CD4-positive, CD25-positive, alpha-beta regulatory T cell (primary cell): Measurements from ENCODE around the gene TMA7B. TPM values are rescaled to one million over a fixed set of nuclear protein-coding genes. Genes with fewer than 3 reads are reported as not detected.

ENCODE experiments used
- ATAC-seq, 2 donors: fragments of 150-1000 bp; cut with Tn5 transposase; one replicate each; pipeline ENCODE4 v1.10.0; 2021; ENCODE audit warnings: low read depth in 2 of 2, moderate number of reproducible peaks in 2 of 2, moderate library complexity in 1 of 2
- DNase-seq, 3 donors: peaks; one replicate each; pipeline versions ENCODE4 v3.0.0 to v3.0.0-alpha.2; 2012 to 2022; ENCODE audit warnings: mixed read lengths in 1 of 3
- H3K27ac ChIP-seq: one replicate; pipeline ENCODE4 v1.7.0; 2013; ENCODE audit warnings: mild to moderate bottlenecking, low read length; ENCODE audit not compliant: insufficient read depth, poor library complexity, severe bottlenecking
- H3K27me3 ChIP-seq: one replicate; pipeline ENCODE4 v1.7.0; 2013; ENCODE audit warnings: low read length; ENCODE audit not compliant: control insufficient read depth, insufficient read depth
- H3K36me3 ChIP-seq: one replicate; pipeline ENCODE4 v1.7.0; 2013; ENCODE audit warnings: mild to moderate bottlenecking, low read length, moderate library complexity; ENCODE audit not compliant: control insufficient read depth, insufficient read depth
- H3K4me1 ChIP-seq: 2 replicates; pipeline ENCODE4 v1.7.0; 2013; ENCODE audit warnings: mild to moderate bottlenecking, low read length; ENCODE audit not compliant: insufficient read depth, control insufficient read depth, poor library complexity, severe bottlenecking
- H3K4me3 ChIP-seq: one replicate; pipeline ENCODE4 v1.7.0; 2013; ENCODE audit warnings: low read depth, mild to moderate bottlenecking, low read length, moderate library complexity
- H3K9me3 ChIP-seq, 2 experiments: 1 replicate in 1 of 2; 2 replicates in 1 of 2; pipeline ENCODE4 v1.7.0; 2013; ENCODE audit warnings: low read length in 2 of 2, mild to moderate bottlenecking in 1 of 2, moderate library complexity in 1 of 2; ENCODE audit not compliant: control insufficient read depth in 2 of 2
- H3K27ac Mint-ChIP-seq, 3 donors: one replicate each; pipeline ENCODE4 v1.8.0; 2020 to 2022; ENCODE audit warnings: mild to moderate bottlenecking in 3 of 3, mixed read lengths in 3 of 3, moderate library complexity in 2 of 3
- H3K27me3 Mint-ChIP-seq: one replicate; pipeline ENCODE4 v1.8.0; 2022; ENCODE audit warnings: mild to moderate bottlenecking, mixed read lengths
- H3K36me3 Mint-ChIP-seq: one replicate; pipeline ENCODE4 v1.8.0; 2020; ENCODE audit warnings: mixed read lengths
- H3K4me1 Mint-ChIP-seq, 4 donors: one replicate each; pipeline ENCODE4 v1.8.0; 2020 to 2022; ENCODE audit warnings: mixed read lengths in 4 of 4, mild to moderate bottlenecking in 1 of 4
- H3K4me3 Mint-ChIP-seq, 4 donors: one replicate each; pipeline ENCODE4 v1.8.0; 2020 to 2022; ENCODE audit warnings: mild to moderate bottlenecking in 4 of 4, mixed read lengths in 4 of 4, moderate library complexity in 3 of 4
- H3K9me3 Mint-ChIP-seq, 7 donors: one replicate each; pipeline ENCODE4 v1.8.0; 2020 to 2022; ENCODE audit warnings: mixed read lengths in 7 of 7, mild to moderate bottlenecking in 3 of 7, moderate library complexity in 2 of 7
- polyA plus RNA-seq, 4 donors: library from polyadenylated mRNA; unstranded; fragments of 300-500 nt; fragmentation: Illumina TruSeq; gene quantifications; one replicate each; pipeline ENCODE4 v1.2.3, GENCODE V29; 2021
- total RNA-seq: library from RNA; stranded (reverse); gene quantifications from one replicate; pipeline ENCODE4 v1.2.3, GENCODE V29; 2022

TMA7B gene
- total and polyA plus RNA-seq, 5 donors from 2014 or later: 0.91 to 13.0 (median 1.7) TPM

- Histone ChIP-seq H3K36me3 (no peaks in the 10 kb centered on the region), H3K4me3 (peak overlapping the region; percentile 84), H3K27me3 (no peaks in the 10 kb centered on the region), H3K27ac (peak overlapping the region; percentile 62), H3K4me1 (peaks cover 98% of the 10 kb centered on the region), H3K9me3 (no peaks in the 10 kb centered on the region)
- Mint-ChIP-seq H3K4me1 (peaks cover 38 to 49% (median 45%) of the 10 kb centered on the region in 4 donors), H3K9me3 (no peaks in the 10 kb centered on the region), H3K27me3 (no peaks in the 10 kb centered on the region), H3K27ac (peak overlapping the region; percentile 82 to 91 (median 88)), H3K36me3 (peaks cover 34% of the 10 kb centered on the region), H3K4me3 (peak overlapping the region in 2 of 4 donors; percentile 85 to 87)
- DNase-seq (no peak), ATAC-seq (peak in 1 of 2 donors; percentile 7)
Measured at GRCh38 chr22:39926753-39927152, 33.4 kb upstream of the TMA7B start.

- ATAC-seq: no peak
- Mint-ChIP-seq H3K36me3 (peaks cover 26% of the 10 kb centered on the region), H3K9me3 (no peaks in the 10 kb centered on the region), H3K27me3 (no peaks in the 10 kb centered on the region), H3K4me3 (no peak overlapping the region), H3K27ac (peak overlapping the region in 1 of 3 donors; percentile 91), H3K4me1 (peaks cover 30 to 42% (median 37%) of the 10 kb centered on the region in 4 donors)
- peak in 1 of 3 donors; percentile 55 for DNase-seq
- Histone ChIP-seq H3K9me3 (no peaks in the 10 kb centered on the region), H3K36me3 (no peaks in the 10 kb centered on the region), H3K27me3 (no peaks in the 10 kb centered on the region), H3K27ac (peak overlapping the region; percentile 62), H3K4me3 (peak overlapping the region; percentile 84), H3K4me1 (peaks cover 98% of the 10 kb centered on the region)
Measured at GRCh38 chr22:39927544-39927943, 32.7 kb upstream of the TMA7B start.

- Mint-ChIP-seq H3K4me1 (peaks cover 29 to 43% (median 39%) of the 10 kb centered on the region in 4 donors), H3K27ac (no peak overlapping the region), H3K36me3 (peaks cover 25% of the 10 kb centered on the region), H3K27me3 (no peaks in the 10 kb centered on the region), H3K4me3 (no peak overlapping the region), H3K9me3 (no peaks in the 10 kb centered on the region)
- Histone ChIP-seq H3K27me3 (no peaks in the 10 kb centered on the region), H3K9me3 (no peaks in the 10 kb centered on the region), H3K36me3 (no peaks in the 10 kb centered on the region), H3K4me1 (peaks cover 98% of the 10 kb centered on the region), H3K4me3 (peak overlapping the region; percentile 84), H3K27ac (peak overlapping the region; percentile 62)
- no peak for DNase-seq
- no peak for ATAC-seq
Measured at GRCh38 chr22:39928536-39929520, 31.4 kb upstream of the TMA7B start.

- DNase-seq: peak in 1 of 3 donors; percentile 52
- Histone ChIP-seq H3K27ac (peak overlapping the region; percentile 60), H3K4me1 (peaks cover 99% of the 10 kb centered on the region), H3K27me3 (no peaks in the 10 kb centered on the region), H3K36me3 (no peaks in the 10 kb centered on the region), H3K4me3 (peak overlapping the region; percentile 84), H3K9me3 (no peaks in the 10 kb centered on the region)
- peak in 1 of 2 donors; percentile 23 for ATAC-seq
- Mint-ChIP-seq H3K4me3 (no peak overlapping the region), H3K27ac (no peak overlapping the region), H3K4me1 (peaks cover 32 to 43% (median 38%) of the 10 kb centered on the region in 4 donors), H3K36me3 (peaks cover 18% of the 10 kb centered on the region), H3K9me3 (no peaks in the 10 kb centered on the region), H3K27me3 (no peaks in the 10 kb centered on the region)
Measured at GRCh38 chr22:39931251-39931650, 28.9 kb upstream of the TMA7B start.

- H3K4me1 ChIP-seq: peaks cover 99% of the 10 kb centered on the region
- no peaks in the 10 kb centered on the region for H3K27me3 ChIP-seq
- no peaks in the 10 kb centered on the region for H3K9me3 ChIP-seq
- H3K27me3 Mint-ChIP-seq: no peaks in the 10 kb centered on the region
- peak overlapping the region in 1 of 4 donors; percentile 53 for H3K4me3 Mint-ChIP-seq
- DNase-seq (no peak), ATAC-seq (no peak)
- H3K27ac Mint-ChIP-seq: peak overlapping the region in 1 of 3 donors; percentile 92
- H3K27ac ChIP-seq: peak overlapping the region; percentile 60
- H3K4me3 ChIP-seq: peak overlapping the region; percentile 84
- H3K9me3 Mint-ChIP-seq: no peaks in the 10 kb centered on the region
- H3K36me3 ChIP-seq: no peaks in the 10 kb centered on the region
- peaks cover 34 to 47% (median 42%) of the 10 kb centered on the region in 4 donors for H3K4me1 Mint-ChIP-seq
- H3K36me3 Mint-ChIP-seq: peaks cover 18% of the 10 kb centered on the region
Measured at GRCh38 chr22:39932166-39932565, 28.0 kb upstream of the TMA7B start.

- peaks cover 12% of the 10 kb centered on the region for H3K36me3 Mint-ChIP-seq
- H3K4me1 ChIP-seq: peaks cover 99% of the 10 kb centered on the region
- H3K4me1 Mint-ChIP-seq: peaks cover 32 to 56% (median 47%) of the 10 kb centered on the region in 4 donors
- H3K9me3 Mint-ChIP-seq: no peaks in the 10 kb centered on the region
- no peaks in the 10 kb centered on the region for H3K9me3 ChIP-seq
- H3K27ac Mint-ChIP-seq: peak overlapping the region; percentile 90 to 94 (median 93)
- peak overlapping the region; percentile 60 for H3K27ac ChIP-seq
- peak overlapping the region; percentile 62 for H3K4me3 ChIP-seq
- no peaks in the 10 kb centered on the region for H3K36me3 ChIP-seq
- DNase-seq (peak; percentile 37 to 78 (median 47)), ATAC-seq (peak in 1 of 2 donors; percentile 44)
- no peaks in the 10 kb centered on the region for H3K27me3 ChIP-seq
- H3K4me3 Mint-ChIP-seq: peak overlapping the region; percentile 42 to 82 (median 74)
- H3K27me3 Mint-ChIP-seq: no peaks in the 10 kb centered on the region
Measured at GRCh38 chr22:39932918-39933649, 27.1 kb upstream of the TMA7B start.

GRCh38 chr22:39933741-39934140 lies 26.5 kb upstream of the TMA7B start:
- Histone ChIP-seq H3K4me1 (peaks cover 99% of the 10 kb centered on the region), H3K9me3 (no peaks in the 10 kb centered on the region), H3K4me3 (peak overlapping the region; percentile 58), H3K36me3 (no peaks in the 10 kb centered on the region), H3K27me3 (no peaks in the 10 kb centered on the region), H3K27ac (peak overlapping the region; percentile 60)
- Mint-ChIP-seq H3K36me3 (peaks cover 10% of the 10 kb centered on the region), H3K27ac (peak overlapping the region; percentile 90 to 99 (median 93)), H3K4me1 (peaks cover 34 to 63% (median 53%) of the 10 kb centered on the region in 4 donors), H3K4me3 (peak overlapping the region; percentile 42 to 82 (median 74)), H3K27me3 (no peaks in the 10 kb centered on the region), H3K9me3 (no peaks in the 10 kb centered on the region)
- ATAC-seq: no peak
- peak in 1 of 3 donors; percentile 46 for DNase-seq
